ENCODE data around the gene CAPN15. TPM values are rescaled to one million over a fixed set of nuclear protein-coding genes. Genes with fewer than 3 reads are reported as not detected.

CAPN15 gene
- polyA plus RNA-seq, 1 donor, result 31.7 TPM

GRCh38 chr16:526181-527014 lies 1.1 kb upstream of the CAPN15 start:
- no peak for DNase-seq

- no peak for DNase-seq
These were observed 849 bp downstream of the CAPN15 start for GRCh38 chr16:528111-529011.

GRCh38 chr16:529012-529575 lies 1.6 kb downstream of the CAPN15 start:
- no peak for DNase-seq

GRCh38 chr16:530111-530817 lies 2.8 kb downstream of the CAPN15 start:
- DNase-seq, result no peak

GRCh38 chr16:531494-532125 lies 4.1 kb downstream of the CAPN15 start:
- DNase-seq, result no peak

- no peak for DNase-seq
These were observed 6.0 kb downstream of the CAPN15 start for GRCh38 chr16:533391-534123.

GRCh38 chr16:534135-534534 lies 6.6 kb downstream of the CAPN15 start:
- DNase-seq, result no peak

- DNase-seq, result no peak
These were observed 7.4 kb downstream of the CAPN15 start for GRCh38 chr16:534856-535445.

- no peak for DNase-seq
These were observed 8.2 kb downstream of the CAPN15 start for GRCh38 chr16:535446-536405.

GRCh38 chr16:536746-537145 lies 9.2 kb downstream of the CAPN15 start:
- DNase-seq, result no peak

GRCh38 chr16:537415-538335 lies 10.2 kb downstream of the CAPN15 start:
- DNase-seq, result no peak

GRCh38 chr16:539901-540530 lies 12.5 kb downstream of the CAPN15 start:
- no peak for DNase-seq

GRCh38 chr16:540645-541340 lies 13.3 kb downstream of the CAPN15 start:
- no peak for DNase-seq

GRCh38 chr16:543301-544164 lies 16.0 kb downstream of the CAPN15 start:
- no peak for DNase-seq

GRCh38 chr16:544517-544916 lies 17.0 kb downstream of the CAPN15 start:
- no peak for DNase-seq
